GM19467 (cell line): ENCODE measurements around the gene CAND1.

Experiments
- ATAC-seq: cut with Tn5 transposase; IDR thresholded peaks from one replicate; pipeline ENCODE4 v1.9.1; 2021; ENCODE audit warnings: mild to moderate bottlenecking, moderate library complexity; ENCODE audit not compliant: unreplicated experiment

The CAND1 gene

DNA sequence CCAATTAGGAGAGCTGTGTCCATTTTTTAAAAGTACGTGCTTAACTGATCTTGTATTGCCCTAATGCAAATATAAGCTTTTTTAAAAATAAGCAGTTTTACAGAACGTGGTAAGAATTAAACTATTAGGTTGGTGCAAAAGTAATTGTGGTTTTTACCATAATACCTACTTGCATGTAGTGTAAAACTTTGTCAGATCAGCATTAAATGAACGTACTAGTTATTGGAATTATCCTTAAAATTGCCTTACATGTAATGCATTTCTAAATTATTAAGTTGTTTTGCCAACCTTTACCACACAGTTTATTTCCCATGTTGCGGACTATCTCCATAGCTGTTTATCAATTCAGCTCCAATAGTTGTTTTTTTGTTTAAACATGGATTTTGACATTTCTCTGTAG lies 10.9 kb downstream of the CAND1 start:
- ATAC-seq = no peak

DNA sequence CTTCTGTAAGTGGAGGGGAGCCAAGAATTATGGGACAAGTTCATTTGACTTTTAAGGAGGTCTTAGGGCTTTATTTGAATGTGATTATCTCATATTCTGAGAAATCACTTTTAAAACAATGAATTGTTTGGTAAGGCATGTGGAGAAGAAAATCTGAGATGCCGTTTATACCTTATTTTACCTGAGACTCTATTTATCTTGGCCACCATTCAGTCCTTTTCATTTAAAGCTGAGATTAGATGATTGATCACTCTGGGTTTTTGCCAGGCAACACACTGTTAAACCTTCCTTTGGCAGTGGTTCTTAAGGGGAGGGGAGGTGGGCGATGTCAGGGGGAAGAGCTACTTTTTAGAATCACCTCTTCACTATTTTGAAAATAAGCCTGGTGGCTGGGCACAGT lies 11.4 kb downstream of the CAND1 start:
- ATAC-seq = no peak

DNA sequence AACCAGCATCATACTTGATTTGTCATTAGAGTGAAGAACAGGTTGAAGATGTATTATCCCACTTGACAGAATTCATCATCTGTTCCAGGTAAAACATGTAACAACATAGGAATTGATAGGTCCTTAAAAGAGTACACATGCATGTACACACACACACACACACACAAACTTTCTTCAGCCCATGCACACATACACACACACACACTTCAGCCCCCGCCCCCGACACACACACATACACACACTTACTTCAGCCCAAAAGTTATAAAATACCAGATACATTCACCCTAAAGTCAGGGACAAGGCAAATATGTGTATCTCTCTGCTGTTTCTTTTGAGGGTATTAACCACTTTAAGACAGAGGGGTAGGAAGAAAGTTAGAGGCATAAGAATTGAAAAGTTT lies 15.4 kb downstream of the CAND1 start:
- no peak for ATAC-seq

DNA sequence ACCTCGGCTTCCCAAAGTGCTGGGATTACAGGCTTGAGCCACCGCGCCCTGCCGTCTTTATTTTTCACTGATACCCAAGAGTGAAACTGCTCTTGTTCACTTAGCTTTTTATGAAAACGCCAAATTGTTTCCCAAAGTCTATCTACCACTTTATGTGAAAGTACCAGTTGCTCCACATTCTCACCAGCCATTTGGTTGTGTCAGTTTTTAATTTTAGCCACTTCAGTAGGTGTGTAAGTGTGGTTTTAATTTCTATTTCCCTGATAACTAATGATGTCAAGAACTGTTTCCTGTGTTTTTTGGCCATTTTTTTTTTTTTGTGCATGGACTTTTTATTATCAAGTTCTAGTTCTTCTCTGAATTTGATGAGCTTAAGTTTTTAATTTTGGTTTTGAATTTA lies 17.1 kb downstream of the CAND1 start:
- ATAC-seq = no peak

DNA sequence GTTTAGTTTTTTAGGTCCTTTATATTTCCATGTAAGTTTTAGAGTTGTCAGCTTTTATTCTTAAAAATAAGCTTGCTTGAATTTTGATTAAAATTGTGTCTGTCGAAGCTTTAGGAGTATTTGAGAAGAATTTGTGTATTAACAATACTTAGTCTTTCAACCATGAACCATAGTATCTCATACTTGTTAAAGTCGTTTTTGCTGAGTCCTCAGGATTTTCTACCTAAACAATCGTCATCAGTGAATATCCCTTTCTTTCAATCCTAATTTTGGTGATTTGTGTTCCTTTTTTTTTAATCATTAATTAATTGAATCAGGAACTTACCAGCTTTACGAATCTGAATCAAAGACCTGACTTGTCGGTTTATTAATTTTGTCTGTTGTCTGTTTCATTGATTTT lies 18.2 kb downstream of the CAND1 start:
- no peak for ATAC-seq

DNA sequence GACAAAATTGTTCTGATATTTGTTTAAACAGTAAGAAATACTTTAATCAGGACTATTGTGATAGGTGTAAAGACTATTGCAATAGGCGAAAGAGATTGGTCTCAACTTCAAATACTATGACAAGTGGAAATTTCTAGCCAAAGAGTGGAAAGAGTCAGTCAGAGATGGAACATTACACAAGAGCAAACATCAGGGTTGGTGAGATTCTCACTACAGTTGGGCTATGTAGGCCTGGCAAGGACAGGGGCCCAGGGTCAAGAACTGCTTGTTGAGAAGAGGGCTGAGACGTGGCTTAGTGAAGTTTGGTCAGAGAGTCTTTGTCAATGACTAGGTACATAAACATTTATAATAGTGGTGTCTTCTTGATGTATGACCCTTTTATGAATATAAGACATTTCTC lies 19.4 kb downstream of the CAND1 start:
- ATAC-seq = no peak

DNA sequence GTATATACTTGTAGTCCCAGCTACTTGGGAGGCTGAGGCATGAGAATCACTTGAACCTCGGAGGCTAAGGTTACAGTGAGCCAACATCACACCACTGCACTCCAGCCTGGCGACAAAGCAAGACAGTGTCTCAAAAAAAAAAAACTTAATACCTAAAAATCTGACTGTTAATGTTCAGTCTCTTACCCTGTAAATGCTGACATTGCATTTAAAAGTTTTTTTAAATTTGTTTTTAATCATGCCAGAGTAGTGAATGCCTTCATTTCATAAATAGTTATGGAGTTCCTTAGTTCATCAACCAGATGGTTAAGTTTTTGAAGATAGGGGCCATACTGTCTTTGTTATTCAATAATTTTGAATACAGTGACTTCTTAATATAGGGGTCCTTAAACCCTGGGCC lies 21.2 kb downstream of the CAND1 start:
- ATAC-seq = no peak

DNA sequence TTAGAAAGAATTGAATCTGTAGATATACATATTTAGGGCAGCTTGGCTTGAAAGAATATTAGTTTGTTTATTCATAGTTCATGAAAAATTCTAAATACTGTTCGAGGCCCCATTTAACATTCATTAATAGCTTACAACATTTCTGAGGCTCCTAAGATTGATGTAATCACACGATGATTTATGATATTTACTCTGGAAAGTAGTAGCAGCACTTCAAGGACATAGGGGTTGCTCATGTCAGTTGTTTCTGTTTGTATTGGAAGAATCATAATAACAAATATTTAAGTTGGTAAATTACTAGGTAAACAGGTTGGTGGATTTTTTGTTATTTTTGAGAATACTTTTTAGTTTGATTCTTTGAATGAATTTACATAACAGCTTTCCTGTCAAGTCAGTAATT lies 30.4 kb downstream of the CAND1 start:
- ATAC-seq = no peak

DNA sequence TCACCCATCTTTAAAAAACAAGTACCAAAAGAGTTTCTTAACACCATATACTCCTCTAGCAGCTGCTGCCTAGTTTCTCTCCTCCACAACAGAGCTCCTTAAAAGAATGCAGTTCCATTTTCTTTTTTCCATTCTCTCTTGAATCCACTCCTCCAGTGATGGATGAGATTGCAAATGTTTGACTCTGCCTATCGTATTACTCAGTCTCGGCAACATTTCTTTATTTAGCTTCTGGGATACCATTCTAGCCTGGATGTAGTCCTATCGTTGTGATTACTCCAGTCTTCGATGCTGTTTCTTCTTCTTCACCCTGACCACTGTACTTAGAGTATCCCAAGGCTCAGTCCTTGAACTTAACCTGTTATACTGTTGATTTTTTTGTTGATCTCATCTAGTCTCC lies 30.8 kb downstream of the CAND1 start:
- ATAC-seq = no peak

DNA sequence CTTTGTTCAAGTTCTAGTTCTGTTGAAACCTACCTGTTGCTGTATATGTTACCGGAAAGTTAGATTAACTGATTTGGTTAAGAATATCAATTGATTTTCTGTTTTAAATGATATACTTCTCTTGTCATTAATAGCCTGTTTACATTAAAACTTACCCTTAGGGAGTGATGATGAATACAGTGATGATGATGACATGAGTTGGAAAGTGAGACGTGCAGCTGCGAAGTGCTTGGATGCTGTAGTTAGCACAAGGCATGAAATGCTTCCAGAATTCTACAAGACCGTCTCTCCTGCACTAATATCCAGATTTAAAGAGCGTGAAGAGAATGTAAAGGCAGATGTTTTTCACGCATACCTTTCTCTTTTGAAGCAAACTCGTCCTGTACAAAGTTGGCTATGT lies 33.0 kb downstream of the CAND1 start:
- no peak for ATAC-seq

DNA sequence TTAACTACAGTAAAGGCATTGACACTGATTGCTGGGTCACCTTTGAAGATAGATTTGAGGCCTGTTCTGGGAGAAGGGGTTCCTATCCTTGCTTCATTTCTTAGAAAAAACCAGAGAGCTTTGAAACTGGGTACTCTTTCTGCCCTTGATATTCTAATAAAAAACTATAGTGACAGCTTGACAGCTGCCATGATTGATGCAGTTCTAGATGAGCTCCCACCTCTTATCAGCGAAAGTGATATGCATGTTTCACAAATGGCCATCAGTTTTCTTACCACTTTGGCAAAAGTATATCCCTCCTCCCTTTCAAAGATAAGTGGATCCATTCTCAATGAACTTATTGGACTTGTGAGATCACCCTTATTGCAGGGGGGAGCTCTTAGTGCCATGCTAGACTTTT lies 36.4 kb downstream of the CAND1 start:
- no peak for ATAC-seq

DNA sequence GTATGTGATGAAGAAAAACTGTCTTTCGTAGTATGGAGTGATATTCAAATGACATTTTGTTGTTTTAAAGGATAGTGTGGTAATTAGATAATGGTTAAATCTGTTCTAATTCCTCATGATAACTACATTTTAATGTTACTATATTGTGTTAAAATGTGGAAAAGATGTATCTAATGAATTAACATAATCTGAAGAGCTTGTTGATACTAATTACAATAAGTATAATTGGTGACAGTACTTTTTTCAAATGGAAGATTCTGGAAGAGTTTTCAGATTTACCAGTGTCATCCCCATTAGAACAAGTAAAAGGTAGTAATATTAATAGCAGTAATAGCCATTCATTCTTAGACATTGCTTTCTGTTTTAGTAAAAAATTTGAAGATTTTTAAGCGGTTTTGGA lies 37.6 kb downstream of the CAND1 start:
- ATAC-seq = no peak

DNA sequence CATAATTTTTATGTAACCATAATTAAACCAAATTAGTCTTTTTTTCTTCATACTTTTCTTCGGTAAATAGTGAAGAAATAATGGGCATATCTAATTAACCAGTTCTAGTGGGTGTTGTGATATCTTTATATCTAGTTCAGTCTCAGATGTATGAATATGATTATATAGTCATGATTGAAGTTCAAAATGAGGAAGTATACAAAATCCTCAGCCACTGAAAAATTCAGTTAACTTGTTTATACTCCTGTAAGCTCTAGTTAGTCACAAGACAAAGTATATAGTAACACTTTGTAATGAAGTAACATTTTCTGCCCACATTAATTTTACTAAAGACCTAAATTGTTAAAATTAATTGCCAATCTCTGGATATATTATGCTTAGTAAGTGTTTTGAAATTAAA lies 46.5 kb downstream of the CAND1 start:
- no peak for ATAC-seq

DNA sequence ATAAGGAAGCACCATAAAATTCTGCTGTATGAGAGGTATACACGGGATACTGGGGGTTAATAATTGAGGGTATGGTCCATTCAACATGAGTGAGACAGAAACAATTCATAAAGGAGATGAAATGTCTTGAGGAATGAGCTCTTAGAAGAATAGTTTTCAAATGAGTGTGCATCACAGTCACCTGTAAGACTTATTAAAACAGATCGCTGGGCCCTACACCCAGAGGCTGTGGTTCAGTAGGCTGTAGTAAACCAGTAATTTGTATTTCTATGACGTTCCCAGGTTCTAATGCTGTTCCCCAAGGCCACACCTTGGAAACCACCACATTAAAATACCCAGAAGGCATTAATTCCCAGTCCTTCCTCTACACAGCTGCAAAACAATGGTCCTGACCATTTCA lies 49.6 kb downstream of the CAND1 start:
- ATAC-seq = no peak

DNA sequence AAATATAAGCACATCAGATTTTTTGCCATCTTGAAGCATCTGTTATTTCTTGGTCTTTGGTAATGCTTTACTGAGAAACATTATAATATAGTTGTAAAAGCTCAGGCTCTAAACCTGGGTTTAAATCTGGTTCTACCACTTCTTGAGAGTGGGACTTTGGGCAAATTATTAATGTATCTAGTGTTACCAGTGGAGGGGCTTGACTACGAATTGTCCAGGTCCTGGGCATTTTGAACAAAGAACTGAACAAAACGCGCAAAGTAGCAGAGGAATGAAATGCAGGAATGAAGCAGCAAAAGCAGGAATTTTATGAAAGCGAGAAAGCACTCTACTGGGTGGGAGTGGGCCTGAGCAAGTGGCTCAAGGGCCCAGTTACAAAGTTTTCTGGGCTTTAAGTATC lies 50.8 kb downstream of the CAND1 start:
- no peak for ATAC-seq

DNA sequence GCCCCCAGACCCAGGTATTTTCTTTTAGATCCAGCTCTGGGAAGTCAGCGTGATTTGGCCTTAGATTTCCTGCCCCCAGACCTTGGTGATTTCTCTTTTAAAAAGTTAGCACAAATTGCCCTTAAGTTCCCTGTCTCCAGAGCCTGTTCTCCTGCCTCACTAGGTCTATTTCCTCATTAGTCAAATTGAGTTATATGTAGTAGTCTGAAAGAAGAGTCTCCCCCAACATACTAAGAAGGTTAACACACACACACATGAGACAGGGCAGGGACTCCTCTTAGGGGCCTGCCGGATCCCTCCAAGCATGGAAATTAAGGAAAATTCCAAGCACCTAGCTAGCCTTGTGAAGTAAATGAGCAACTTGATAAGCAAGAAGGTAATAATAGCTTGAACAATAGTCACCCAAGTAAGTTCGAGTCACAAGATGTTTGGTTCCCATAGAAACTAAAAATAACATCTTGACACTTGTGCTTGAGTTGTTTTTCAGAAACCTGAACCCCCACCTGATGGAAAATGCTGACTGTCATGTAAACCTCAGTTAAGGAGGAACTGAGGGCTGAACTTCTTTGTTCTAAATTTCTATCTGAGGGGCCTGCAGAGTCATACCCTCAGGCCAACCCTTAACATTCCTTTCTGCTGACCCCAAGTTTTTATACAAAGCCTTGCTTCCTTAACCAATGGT lies 51.6 kb downstream of the CAND1 start:
- no peak for ATAC-seq

DNA sequence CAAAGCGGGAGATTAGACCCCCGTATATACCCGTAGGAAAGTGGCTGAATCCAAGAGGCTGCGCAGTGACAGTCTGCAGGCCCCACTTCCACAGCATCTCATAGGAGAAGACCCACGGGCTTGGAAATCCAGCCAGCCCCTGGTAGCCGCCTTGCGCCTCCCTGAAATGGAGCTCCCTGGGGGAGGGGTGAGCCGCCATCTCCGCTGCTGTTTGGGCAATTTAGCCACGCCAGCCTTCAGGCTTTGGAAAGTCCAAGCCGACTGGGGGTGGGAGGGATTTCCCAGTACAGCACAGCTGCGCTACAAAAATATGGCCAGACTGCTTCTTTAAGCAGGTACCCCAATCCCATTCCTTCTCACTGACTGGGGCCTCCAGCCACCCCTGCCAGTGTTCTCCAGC lies 53.4 kb downstream of the CAND1 start:
- no peak for ATAC-seq

DNA sequence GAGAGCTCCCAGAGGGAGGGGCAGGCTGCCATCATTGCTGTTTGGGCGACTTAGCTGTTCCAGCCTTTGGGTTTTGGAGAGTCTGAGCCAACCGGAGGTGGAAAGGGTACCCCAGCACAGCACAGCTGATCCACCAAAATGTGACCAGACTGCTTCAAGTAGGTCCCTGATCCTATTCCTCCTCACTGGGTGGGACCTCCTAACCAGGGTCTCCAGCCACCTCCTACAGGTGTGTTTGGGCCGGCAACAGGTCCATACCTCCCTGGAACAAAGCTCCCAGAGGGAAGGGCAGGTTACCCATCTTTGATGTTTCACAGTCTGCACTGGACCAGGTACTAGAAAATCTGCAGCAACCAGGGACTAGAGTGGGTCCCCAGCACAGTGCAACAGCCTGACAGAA lies 53.8 kb downstream of the CAND1 start:
- no peak for ATAC-seq

DNA sequence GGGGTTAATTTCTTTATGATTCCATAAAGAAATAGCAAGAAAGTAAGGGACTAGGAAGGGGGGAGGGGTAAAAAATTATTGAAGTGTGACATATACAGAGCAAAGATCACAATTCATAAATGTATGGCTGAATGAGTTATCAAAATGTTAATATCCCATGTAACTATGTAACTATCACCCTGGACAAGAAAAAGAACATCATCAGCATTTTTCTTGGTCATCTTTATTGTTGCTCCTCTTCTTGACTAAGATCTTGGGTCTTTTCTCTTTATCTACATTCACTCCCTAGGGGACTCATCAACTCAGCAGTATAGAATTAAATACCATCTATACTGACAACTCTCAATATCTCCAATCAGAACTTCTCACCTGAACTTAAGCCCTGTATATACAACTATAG lies 57.5 kb downstream of the CAND1 start:
- no peak for ATAC-seq

DNA sequence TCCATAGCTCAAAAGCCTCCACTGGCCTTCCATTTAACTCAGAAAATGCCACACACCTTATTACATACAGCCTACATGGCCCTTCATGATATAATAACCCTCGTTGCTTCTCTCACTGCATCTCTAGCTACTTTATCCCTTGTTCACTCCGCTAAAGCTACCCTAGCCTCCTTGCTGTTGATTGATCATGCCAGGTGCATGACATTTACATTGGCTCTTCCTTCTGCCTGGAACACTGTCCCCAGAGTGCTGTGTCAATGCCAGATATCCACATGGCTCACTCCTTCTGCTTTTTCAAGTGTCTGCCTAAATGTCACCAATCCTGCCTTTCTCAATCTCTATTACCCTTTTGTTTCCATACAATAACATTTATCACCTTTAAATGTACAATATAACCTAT lies 58.3 kb downstream of the CAND1 start:
- no peak for ATAC-seq

DNA sequence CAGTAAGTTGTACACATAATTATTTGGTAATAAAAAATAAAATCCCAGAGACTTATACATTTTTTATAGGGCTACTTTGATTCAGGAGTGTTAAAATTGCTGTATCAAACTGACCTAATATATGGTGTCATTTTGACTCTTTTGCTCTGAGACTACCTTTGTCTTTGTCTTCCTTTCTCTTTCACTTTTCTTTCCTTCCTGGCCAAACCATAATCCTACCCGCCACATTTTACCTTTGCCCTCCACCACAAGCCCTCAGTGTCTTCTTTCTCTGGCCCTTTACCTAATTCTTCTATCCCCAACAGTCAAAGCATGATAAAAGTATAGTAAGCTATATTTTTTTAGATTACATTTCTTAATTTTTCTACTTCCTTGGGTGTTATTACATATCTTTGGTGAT lies 62.0 kb downstream of the CAND1 start:
- no peak for ATAC-seq

DNA sequence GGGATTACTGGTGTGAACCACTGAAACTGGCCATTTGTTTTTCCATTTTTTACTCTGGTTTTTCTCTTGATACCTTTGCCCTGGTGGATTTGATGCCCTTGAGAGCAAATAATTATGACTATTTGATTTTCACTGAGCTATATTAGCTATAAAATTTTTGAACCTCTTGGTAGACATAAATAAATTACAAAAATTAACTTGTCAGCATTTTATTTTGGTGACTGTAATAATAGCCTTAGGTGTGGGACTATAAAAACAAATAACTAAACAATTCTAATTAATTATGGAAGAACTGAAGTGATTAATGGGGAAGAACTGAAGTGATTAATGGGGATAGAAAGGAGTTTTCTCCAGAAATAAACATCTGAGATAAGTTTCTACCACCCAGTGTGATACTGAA lies 62.7 kb downstream of the CAND1 start:
- ATAC-seq = no peak

DNA sequence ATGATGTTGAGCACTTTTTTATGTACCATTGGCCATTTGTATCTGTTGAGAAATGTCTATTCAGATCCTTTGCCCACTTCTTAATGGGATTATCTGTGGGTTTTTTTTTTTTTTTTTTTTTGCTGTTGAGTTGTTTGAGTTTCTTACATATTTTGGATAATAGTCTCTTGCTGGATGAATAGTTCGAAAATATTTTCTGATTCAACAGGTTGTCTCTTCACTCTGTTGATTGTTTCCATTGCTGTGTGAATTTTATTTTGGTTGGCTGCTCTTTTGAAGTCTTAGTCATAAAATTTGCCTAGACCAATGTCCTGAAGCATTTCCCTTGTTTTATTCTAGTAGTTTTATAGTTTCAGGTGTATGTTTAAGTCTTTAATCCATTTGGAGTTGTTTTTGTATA lies 64.5 kb downstream of the CAND1 start:
- ATAC-seq = no peak

DNA sequence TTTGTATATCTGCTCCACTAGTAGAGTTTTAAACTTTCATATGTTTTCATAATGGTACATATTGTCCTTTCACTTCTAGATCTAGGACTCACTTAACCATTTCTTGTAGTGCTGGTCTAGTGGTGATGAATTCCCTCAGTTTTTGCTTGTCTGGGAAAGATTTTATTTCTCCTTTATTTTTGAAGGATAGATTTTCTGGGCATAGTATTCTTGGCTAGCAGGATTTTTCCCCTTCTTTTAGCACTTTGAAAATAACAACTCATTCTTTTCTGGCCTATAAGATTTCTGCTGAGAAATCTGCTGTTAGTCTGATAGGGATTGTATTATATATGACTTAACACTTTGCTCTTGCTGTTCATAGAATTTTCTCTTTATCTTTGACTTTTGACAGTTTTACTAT lies 69.3 kb downstream of the CAND1 start:
- no peak for ATAC-seq
